WI38 (cell line): ENCODE data around the gene PLOD3.
"Not testable (repeated sequence)": the region's sequence is repeated elsewhere in the genome, so short reads cannot be mapped to it uniquely, and the experiment has no call there.

Experiments used
- H3K4me3 ChIP-seq: 2 replicates; pipeline ENCODE4 v1.5.1; 2011; ENCODE audit warnings: low read depth, mild to moderate bottlenecking, control low read depth, low read length
- CTCF ChIP-seq: IDR thresholded peaks from 2 replicates; pipeline ENCODE4 v1.5.1; 2012; ENCODE audit warnings: low read depth, mild to moderate bottlenecking, control low read depth, low read length

PLOD3 gene

GRCh38 chr7:101217388-101218235 is at the start of gene PLOD3, which contains the start of gene ZNHIT1:
PLOD3 (minus strand) TSS chr7:101217581; CDS start chr7:101217274, 307 bp downstream.
ZNHIT1 (plus strand) TSS chr7:101218165; CDS start chr7:101218196, 31 bp downstream.
- TF ChIP-seq CTCF = no peak
- H3K4me3 ChIP-seq = peak within 1 kb of the TSS; percentile 78

GRCh38 chr7:101265622-101266516 is 48.5 kb upstream of the PLOD3 start:
- no peak for TF ChIP-seq CTCF
- H3K4me3 ChIP-seq = no peak overlapping the region

- not testable (repeated sequence) for H3K4me3 ChIP-seq
Observed at GRCh38 chr7:101264102-101264706, 46.8 kb upstream of the PLOD3 start.

GRCh38 chr7:101258243-101258731 is 40.9 kb upstream of the PLOD3 start:
- no peak for TF ChIP-seq CTCF
- no peak overlapping the region for H3K4me3 ChIP-seq

- TF ChIP-seq CTCF = no peak
- no peak overlapping the region for H3K4me3 ChIP-seq
Observed at GRCh38 chr7:101255796-101256195, 38.4 kb upstream of the PLOD3 start.

GRCh38 chr7:101253199-101253598 is 35.8 kb upstream of the PLOD3 start:
- H3K4me3 ChIP-seq = not testable (repeated sequence)

GRCh38 chr7:101251871-101252659 is 34.7 kb upstream of the PLOD3 start:
- no peak for TF ChIP-seq CTCF
- peak overlapping the region; percentile 91 for H3K4me3 ChIP-seq
